Adrenal gland (tissue), 5 donors: ENCODE measurements around the gene ZCWPW1.

Experiments used
- CTCF ChIP-seq, 6 experiments: fragments of 450-650 bp in 4 of 6; fragments of 200-600 bp in 2 of 6; sonication (generic) in 1 of 6; IDR thresholded peaks; 1 replicate in 5 of 6; 2 replicates in 1 of 6; pipeline versions ENCODE4 v1.5.1 to v1.8.0; 2016 to 2021; ENCODE audit warnings: antibody characterized with exemption in 6 of 6, mild to moderate bottlenecking in 2 of 6, moderate library complexity in 1 of 6
- POLR2A ChIP-seq, 2 donors: fragments of 450-650 bp; IDR thresholded peaks; one replicate each; pipeline ENCODE4 v1.6.1; 2017; ENCODE audit warnings: antibody characterized with exemption in 2 of 2, mild to moderate bottlenecking in 2 of 2, moderate library complexity in 1 of 2
- donor health status: DM: no; HTN: no; CAD: no.

- TF ChIP-seq CTCF (IDR thresholded peaks at IDR 0.05) (no peak), POLR2A (IDR thresholded peaks at IDR 0.05) (no peak)
Observed at GRCh38 chr7:100401811-100402210, 26.7 kb downstream of the ZCWPW1 start.
